PC-3 (cell line): Measurements from ENCODE around the gene TPD52L1.

Experiments used
- EZH2 ChIP-seq: fragments of 300-600 bp; sonication (generic); IDR thresholded peaks from one replicate; pipeline ENCODE4 v1.6.1; 2017; ENCODE audit warnings: antibody characterized with exemption, mild to moderate bottlenecking, low read length; ENCODE audit not compliant: unreplicated experiment
- EZH2phosphoT487 ChIP-seq: fragments of 300-600 bp; sonication (generic); IDR thresholded peaks from 2 replicates; pipeline ENCODE4 v1.6.1; 2018; ENCODE audit warnings: mild to moderate bottlenecking, antibody characterized with exemption, low read length, borderline replicate concordance
- TF ChIP-seq, protein P1 (sequence below): fragments of 300-600 bp; sonication (generic); conservative IDR thresholded peaks from 2 replicates; pipeline ENCODE4 v1.5.1; 2017; ENCODE audit warnings: antibody characterized with exemption, low read depth, mild to moderate bottlenecking, low read length

DNA sequence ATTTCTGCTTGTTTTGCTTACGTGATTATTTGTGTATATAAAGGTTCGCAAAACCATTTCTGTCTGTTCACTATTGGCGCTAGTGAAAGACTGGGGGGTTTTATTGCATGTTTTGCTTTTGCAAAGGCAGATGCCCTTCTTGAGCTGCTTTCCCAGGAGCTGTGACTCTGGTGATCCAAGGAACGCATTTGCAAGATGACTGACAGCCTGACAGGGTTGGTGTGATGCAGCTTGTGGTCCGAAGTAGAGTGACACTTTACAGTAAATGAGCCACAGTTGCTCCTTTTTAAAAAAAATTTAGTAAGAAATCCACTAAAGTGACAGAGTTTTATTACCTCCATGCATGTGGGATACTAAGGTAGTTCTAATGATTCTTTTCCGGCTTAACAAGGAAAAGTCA, 73.7 kb downstream of the TPD52L1 start:
- TF ChIP-seq, protein P1, sequence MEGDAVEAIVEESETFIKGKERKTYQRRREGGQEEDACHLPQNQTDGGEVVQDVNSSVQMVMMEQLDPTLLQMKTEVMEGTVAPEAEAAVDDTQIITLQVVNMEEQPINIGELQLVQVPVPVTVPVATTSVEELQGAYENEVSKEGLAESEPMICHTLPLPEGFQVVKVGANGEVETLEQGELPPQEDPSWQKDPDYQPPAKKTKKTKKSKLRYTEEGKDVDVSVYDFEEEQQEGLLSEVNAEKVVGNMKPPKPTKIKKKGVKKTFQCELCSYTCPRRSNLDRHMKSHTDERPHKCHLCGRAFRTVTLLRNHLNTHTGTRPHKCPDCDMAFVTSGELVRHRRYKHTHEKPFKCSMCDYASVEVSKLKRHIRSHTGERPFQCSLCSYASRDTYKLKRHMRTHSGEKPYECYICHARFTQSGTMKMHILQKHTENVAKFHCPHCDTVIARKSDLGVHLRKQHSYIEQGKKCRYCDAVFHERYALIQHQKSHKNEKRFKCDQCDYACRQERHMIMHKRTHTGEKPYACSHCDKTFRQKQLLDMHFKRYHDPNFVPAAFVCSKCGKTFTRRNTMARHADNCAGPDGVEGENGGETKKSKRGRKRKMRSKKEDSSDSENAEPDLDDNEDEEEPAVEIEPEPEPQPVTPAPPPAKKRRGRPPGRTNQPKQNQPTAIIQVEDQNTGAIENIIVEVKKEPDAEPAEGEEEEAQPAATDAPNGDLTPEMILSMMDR: no peak
- TF ChIP-seq EZH2 (no peak), EZH2phosphoT487 (no peak)
